Fibroblast of the aortic adventitia (primary cell): ENCODE measurements around the gene ELSPBP1. TPM values are rescaled to one million over a fixed set of nuclear protein-coding genes. Genes with fewer than 3 reads are reported as not detected.

Experiments used
- DNase-seq: peaks from one replicate; pipeline ENCODE4 v3.0.0-alpha.2; 2010; ENCODE audit warnings: low read depth
- H3K4me3 ChIP-seq: 2 replicates; pipeline ENCODE4 v1.5.1; 2011; ENCODE audit warnings: low read depth, mild to moderate bottlenecking, control low read depth, low read length, moderate library complexity
- total RNA-seq: library from RNA; depleted of rRNA; stranded (reverse); fragments of >200 nt; gene quantifications from 2 replicates; pipeline ENCODE4 v1.2.3, GENCODE V29; 2012; ENCODE audit warnings: low replicate concordance
- TF ChIP-seq, protein P1 (sequence below): IDR thresholded peaks from 2 replicates; pipeline ENCODE4 v1.5.1; 2011; ENCODE audit warnings: mild to moderate bottlenecking, low read length, control low read depth, inconsistent platforms; ENCODE audit not compliant: insufficient read depth

Gene ELSPBP1
- total RNA-seq, 1 donor, result not detected

DNA sequence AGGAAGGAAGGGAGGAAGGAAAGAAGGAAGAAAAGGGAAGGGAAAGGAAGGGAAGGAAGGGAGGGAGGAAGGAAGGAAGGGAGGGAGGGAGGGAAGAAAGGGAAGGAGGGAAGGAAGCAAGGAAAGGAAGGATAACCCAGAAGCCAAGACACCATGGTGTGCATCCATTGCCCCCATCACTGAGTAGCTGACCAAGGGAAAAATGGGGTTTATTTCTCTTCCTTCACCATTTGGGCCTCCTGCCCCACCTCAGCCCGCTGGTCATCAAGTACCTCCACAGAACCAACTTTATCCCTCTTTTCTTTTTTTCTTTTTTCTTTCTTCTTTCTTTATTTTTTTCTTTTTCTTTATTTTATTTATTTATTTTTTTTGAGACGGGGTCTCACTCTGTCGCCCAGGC lies 29.1 kb downstream of the ELSPBP1 start:
- no peak overlapping the region for H3K4me3 ChIP-seq
- DNase-seq, result no peak
- TF ChIP-seq, protein P1, sequence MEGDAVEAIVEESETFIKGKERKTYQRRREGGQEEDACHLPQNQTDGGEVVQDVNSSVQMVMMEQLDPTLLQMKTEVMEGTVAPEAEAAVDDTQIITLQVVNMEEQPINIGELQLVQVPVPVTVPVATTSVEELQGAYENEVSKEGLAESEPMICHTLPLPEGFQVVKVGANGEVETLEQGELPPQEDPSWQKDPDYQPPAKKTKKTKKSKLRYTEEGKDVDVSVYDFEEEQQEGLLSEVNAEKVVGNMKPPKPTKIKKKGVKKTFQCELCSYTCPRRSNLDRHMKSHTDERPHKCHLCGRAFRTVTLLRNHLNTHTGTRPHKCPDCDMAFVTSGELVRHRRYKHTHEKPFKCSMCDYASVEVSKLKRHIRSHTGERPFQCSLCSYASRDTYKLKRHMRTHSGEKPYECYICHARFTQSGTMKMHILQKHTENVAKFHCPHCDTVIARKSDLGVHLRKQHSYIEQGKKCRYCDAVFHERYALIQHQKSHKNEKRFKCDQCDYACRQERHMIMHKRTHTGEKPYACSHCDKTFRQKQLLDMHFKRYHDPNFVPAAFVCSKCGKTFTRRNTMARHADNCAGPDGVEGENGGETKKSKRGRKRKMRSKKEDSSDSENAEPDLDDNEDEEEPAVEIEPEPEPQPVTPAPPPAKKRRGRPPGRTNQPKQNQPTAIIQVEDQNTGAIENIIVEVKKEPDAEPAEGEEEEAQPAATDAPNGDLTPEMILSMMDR, result no peak

DNA sequence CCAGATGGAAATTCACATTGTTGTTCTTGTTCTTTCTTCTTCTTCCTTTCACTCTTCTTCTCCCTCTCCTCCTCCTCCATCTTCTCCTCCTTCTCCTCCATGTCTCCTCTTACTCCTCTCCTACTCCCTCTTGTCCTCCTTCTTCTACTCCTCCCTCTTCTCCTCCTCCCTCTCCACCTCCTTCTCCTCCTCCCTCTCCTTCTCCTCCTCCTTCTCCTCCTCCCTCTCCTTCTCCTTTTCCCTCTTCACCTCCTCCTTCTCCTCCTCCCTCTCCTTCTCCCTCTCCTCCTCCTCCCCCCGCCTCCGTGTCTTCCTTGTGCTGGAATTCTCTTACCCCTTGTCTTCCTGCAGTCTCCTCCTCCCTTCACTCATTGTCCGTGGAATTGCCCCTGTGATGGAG lies 31.0 kb downstream of the ELSPBP1 start:
- no peak for DNase-seq
- TF ChIP-seq, protein P1, result no peak
- no peak overlapping the region for H3K4me3 ChIP-seq

DNA sequence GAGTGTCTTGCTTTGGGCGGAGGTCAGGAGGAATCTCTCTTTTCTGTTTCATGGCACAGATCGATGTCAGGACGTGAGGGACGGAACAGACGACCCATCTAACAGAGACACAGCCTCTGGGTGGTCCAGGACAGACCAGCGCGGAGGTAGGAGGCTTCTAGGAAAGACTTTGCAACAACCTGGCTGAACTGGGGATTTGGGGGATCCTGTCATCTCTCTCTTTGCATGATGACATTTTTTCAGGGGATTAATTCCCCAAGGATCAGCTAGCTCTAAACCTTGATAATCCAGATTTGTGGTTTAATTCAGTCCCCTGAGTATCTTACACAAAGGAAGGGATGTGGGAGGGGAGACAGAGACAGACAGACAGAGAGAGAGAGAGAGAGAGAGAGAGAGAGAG lies 35.0 kb downstream of the ELSPBP1 start:
- no peak overlapping the region for H3K4me3 ChIP-seq
- DNase-seq, result no peak
- TF ChIP-seq, protein P1, result no peak

DNA sequence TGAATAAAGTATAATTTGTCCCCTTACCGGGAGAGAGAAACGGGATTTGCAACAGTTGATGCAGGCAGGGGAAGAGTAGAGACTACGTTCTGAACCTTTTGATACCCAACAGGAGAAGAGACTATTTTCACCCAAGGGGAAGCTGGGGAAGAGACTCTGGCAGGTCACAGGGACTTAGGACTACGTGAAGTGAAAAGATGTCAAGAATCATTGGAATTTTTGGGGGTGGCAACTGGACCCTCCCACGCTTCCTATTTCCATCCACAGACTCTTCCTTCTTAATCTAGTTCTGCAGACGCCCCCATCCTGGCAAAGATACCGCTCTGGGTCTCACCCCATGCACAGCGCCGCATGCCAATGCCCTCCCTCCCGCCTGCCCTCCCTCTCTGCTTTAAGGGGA lies 35.6 kb downstream of the ELSPBP1 start:
- TF ChIP-seq, protein P1, result no peak
- H3K4me3 ChIP-seq, result no peak overlapping the region
- no peak for DNase-seq

DNA sequence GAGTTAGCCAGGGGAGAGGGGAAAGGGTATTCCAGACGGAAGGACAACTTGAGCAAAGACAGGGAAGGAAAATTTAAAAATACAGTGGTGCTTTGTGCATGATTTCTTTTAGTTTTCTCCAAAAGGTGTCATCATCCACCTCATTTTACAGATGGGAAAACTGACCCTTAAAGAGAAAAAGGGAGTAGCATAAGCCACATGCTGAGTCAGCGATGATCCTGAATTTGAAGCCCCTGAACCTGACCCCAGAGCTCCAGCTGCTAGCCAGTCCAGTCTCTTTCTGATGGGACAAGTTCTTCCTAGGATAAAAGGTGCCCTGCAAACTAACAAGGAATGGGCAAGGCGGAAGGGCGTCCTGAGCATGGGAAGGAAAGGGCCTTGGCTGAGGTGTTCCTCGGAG lies 39.2 kb downstream of the ELSPBP1 start:
- no peak overlapping the region for H3K4me3 ChIP-seq
- DNase-seq, result no peak
- TF ChIP-seq, protein P1, result no peak

DNA sequence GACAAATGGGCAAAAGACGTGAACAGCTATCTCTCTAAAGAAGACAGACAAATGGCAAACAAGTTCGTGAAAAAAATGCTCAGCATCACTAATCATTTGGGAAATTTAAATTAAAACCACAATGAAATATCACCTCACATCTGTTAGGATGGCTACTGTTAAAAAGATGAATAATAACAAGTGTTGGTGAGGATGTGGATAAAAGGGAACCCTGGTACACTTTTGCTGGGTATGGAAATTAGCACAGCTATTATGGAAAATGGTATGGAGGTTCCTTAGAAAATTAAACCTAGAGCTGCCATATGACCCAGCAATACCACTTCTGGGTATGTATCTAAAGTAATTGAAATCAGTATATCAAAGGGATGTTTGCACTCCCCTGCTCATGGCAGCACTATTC lies 42.3 kb downstream of the ELSPBP1 start:
- DNase-seq, result no peak
- TF ChIP-seq, protein P1, result no peak
- H3K4me3 ChIP-seq, result no peak overlapping the region

DNA sequence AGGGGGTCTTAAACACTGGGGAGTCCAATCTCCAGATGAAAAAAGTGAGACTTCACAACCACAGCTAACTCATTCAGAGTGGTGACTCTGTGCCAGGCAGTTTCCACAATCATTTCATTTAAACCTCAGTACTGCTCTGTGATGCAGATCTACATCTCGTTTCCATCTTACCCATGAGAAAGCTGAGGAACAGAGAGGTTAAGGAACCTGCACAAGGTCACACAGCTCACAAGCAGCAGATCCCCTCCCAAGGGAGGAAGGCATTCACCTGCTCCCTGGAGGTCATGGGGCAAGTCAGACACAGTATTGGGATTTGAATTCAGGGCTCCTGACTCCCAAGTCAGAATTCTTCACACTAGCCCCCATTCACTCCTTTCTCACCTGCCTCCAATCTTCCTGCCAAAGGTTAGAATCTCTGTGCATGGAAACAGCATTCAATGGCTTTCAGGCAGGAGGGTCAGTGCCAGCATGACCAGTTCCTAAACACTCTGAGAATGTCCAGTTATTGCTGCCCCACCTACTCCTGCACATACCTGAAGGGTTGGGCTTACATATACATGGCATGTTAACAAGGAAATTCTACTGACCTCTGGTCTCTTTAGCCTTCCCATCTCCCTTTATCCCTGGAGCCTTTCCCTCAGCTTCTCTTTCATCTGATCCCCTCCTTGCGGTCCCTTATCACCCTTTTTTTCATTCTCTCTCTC lies 47.6 kb downstream of the ELSPBP1 start:
- H3K4me3 ChIP-seq, result no peak overlapping the region
- TF ChIP-seq, protein P1, result no peak
- no peak for DNase-seq
